ENCODE data around the gene SH3RF1. TPM values are rescaled to one million over a fixed set of nuclear protein-coding genes. Genes with fewer than 3 reads are reported as not detected.
"Not testable (repeated sequence)": the region's sequence is repeated elsewhere in the genome, so short reads cannot be mapped to it uniquely, and the experiment has no call there.

Gene SH3RF1
- total and polyA plus RNA-seq, 4 donors = 5.3 to 33.1 (median 16.3) TPM

GRCh38 chr4:169205075-169205743 lies 65.5 kb downstream of the SH3RF1 start:
- DNase-seq (no peak), ATAC-seq (ENCODE audit: insufficient read depth, low FRiP score) (no peak)
- TF ChIP-seq CTCF (IDR thresholded peaks at IDR 0.05; ENCODE audit: control extremely low read depth, extremely low read depth) = no peak
- Histone ChIP-seq H3K9me3 (ENCODE audit: control insufficient read depth in 4 of 4, insufficient read depth in 3 of 4, low read length in 3 of 4) (no peaks in the 10 kb centered on the region), H3K4me3 (no peak overlapping the region), H3K36me3 (ENCODE audit: control insufficient read depth in 4 of 4, insufficient read depth in 4 of 4, low read length in 4 of 4) (no peaks in the 10 kb centered on the region), H3K27ac (ENCODE audit: low read depth in 1 of 2, low read length in 1 of 2) (no peak overlapping the region), H3K27me3 (ENCODE audit: control insufficient read depth in 3 of 3, insufficient read depth in 3 of 3, low read length in 2 of 3) (no peaks in the 10 kb centered on the region), H3K4me1 (ENCODE audit: control insufficient read depth in 5 of 5, insufficient read depth in 5 of 5, low read length in 5 of 5) (peaks cover 0 to 43% (median 18%) of the 10 kb centered on the region in 5 donors), H3K9ac (ENCODE audit: insufficient read depth in 1 of 2, low read length in 2 of 2) (no peak overlapping the region)
- 72 to 80% methylated on average over 3 of the region's 3 CpGs for WGBS, 2 donors

DNA sequence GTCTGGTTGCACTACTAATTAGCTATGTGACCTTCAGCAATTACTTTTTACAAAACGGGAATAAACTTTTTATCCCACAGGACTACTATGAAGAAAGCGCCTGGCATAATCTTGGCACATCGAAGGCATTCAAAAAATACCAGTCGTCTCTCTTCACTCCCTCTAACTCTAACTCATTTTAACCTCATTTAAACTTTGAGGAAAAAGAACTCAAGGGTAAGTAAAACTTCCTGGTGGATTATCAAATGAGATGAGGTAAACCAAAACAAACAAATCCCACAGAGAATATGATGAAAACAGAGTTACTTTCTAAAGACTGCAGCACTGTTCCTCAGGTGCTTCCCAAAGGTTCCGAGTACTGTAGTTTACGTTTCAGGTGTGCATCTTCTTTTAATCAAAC lies 66.9 kb downstream of the SH3RF1 start:
- Histone ChIP-seq H3K9ac (ENCODE audit: insufficient read depth in 1 of 2, low read length in 2 of 2) (no peak overlapping the region), H3K27ac (ENCODE audit: low read depth in 1 of 2, low read length in 1 of 2) (no peak overlapping the region), H3K36me3 (ENCODE audit: control insufficient read depth in 4 of 4, insufficient read depth in 4 of 4, low read length in 4 of 4) (no peaks in the 10 kb centered on the region), H3K27me3 (ENCODE audit: control insufficient read depth in 3 of 3, insufficient read depth in 3 of 3, low read length in 2 of 3) (no peaks in the 10 kb centered on the region), H3K4me3 (no peak overlapping the region), H3K4me1 (ENCODE audit: control insufficient read depth in 5 of 5, insufficient read depth in 5 of 5, low read length in 5 of 5) (peaks cover 0 to 40% (median 16%) of the 10 kb centered on the region in 5 donors), H3K9me3 (ENCODE audit: control insufficient read depth in 4 of 4, insufficient read depth in 3 of 4, low read length in 3 of 4) (no peaks in the 10 kb centered on the region)
- ATAC-seq (ENCODE audit: insufficient read depth, low FRiP score) (no peak), DNase-seq (no peak)
- no peak for TF ChIP-seq CTCF (IDR thresholded peaks at IDR 0.05; ENCODE audit: control extremely low read depth, extremely low read depth)
- WGBS, 2 donors = 70 to 78% methylated on average over 6 of the region's 6 CpGs

GRCh38 chr4:169203278-169203677 lies 67.5 kb downstream of the SH3RF1 start:
- not testable (repeated sequence) for DNase-seq; ATAC-seq (ENCODE audit: insufficient read depth, low FRiP score); H3K9ac ChIP-seq (ENCODE audit: insufficient read depth in 1 of 2, low read length in 2 of 2); H3K36me3 ChIP-seq (ENCODE audit: control insufficient read depth in 4 of 4, insufficient read depth in 4 of 4, low read length in 4 of 4); H3K27me3 ChIP-seq (ENCODE audit: control insufficient read depth in 3 of 3, insufficient read depth in 3 of 3, low read length in 2 of 3); H3K4me3 ChIP-seq; H3K27ac ChIP-seq (ENCODE audit: low read depth in 1 of 2, low read length in 1 of 2); H3K9me3 ChIP-seq (ENCODE audit: control insufficient read depth in 4 of 4, insufficient read depth in 3 of 4, low read length in 3 of 4)
- H3K4me1 ChIP-seq (ENCODE audit: control insufficient read depth in 5 of 5, insufficient read depth in 5 of 5, low read length in 5 of 5) = peaks cover 0 to 38% (median 13%) of the 10 kb centered on the region in 5 donors
- WGBS, 2 donors = 88 to 90% methylated on average over 4 of the region's 4 CpGs

DNA sequence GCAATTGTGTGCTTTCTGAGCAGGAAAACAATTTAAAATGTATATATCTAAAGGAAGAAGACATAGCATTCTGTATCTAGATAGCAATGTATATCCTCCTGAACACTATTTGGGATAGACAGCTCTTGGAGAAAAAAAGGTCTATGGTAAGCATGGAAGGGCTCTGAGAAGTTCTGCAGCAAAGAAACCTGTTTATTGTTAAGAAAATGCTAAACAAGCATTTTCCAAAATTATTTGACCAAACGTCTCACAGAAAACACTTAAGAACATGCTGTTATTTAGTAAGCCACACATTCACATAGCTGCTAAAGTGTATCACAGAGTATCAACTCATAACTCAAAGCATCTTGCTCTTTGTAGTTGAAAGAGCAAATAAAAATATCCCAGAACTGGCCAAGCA lies 67.9 kb downstream of the SH3RF1 start:
- Histone ChIP-seq H3K4me1 (ENCODE audit: control insufficient read depth in 5 of 5, insufficient read depth in 5 of 5, low read length in 5 of 5) (peaks cover 0 to 34% (median 13%) of the 10 kb centered on the region in 5 donors), H3K27ac (ENCODE audit: low read depth in 1 of 2, low read length in 1 of 2) (no peak overlapping the region), H3K4me3 (no peak overlapping the region), H3K27me3 (ENCODE audit: control insufficient read depth in 3 of 3, insufficient read depth in 3 of 3, low read length in 2 of 3) (no peaks in the 10 kb centered on the region), H3K36me3 (ENCODE audit: control insufficient read depth in 4 of 4, insufficient read depth in 4 of 4, low read length in 4 of 4) (no peaks in the 10 kb centered on the region), H3K9ac (ENCODE audit: insufficient read depth in 1 of 2, low read length in 2 of 2) (no peak overlapping the region), H3K9me3 (ENCODE audit: control insufficient read depth in 4 of 4, insufficient read depth in 3 of 4, low read length in 3 of 4) (no peaks in the 10 kb centered on the region)
- WGBS, 2 donors = 57 to 74% methylated on average over 1 of the region's 1 CpG
- ATAC-seq (ENCODE audit: insufficient read depth, low FRiP score) = no peak
- no peak for DNase-seq
- no peak for TF ChIP-seq CTCF (IDR thresholded peaks at IDR 0.05; ENCODE audit: control extremely low read depth, extremely low read depth)

All from lung (tissue), 12 donors.